Measurements from ENCODE around the gene DDX1.

DNA sequence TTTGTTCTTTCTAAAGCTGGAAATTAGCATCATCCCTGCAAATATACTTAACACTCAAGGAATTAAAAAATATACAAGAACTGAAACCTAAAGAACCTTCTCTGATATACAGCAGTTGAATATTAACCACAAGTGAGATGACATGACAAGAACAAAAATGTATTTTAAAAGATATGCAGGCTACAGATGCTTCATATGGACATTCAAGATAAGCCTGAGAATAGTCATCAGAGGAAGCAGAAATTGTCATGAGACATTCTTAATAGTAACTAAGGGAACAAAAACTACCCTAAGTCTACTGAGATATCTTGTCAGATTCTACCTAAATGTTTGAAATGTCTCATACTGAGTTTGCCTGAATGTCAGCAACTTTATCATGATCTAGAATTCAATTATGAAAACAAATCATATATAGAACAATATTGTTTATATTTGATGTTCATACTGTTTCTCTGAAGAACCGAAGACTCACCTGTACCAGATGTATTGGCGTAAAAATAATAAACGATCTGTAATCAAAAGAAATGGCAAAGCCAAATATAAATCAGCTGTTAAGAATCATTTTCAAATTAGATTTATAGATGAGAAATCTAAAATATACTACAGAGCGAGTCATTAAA, 35.2 kb upstream of the DDX1 start:
- TF ChIP-seq, protein P1, sequence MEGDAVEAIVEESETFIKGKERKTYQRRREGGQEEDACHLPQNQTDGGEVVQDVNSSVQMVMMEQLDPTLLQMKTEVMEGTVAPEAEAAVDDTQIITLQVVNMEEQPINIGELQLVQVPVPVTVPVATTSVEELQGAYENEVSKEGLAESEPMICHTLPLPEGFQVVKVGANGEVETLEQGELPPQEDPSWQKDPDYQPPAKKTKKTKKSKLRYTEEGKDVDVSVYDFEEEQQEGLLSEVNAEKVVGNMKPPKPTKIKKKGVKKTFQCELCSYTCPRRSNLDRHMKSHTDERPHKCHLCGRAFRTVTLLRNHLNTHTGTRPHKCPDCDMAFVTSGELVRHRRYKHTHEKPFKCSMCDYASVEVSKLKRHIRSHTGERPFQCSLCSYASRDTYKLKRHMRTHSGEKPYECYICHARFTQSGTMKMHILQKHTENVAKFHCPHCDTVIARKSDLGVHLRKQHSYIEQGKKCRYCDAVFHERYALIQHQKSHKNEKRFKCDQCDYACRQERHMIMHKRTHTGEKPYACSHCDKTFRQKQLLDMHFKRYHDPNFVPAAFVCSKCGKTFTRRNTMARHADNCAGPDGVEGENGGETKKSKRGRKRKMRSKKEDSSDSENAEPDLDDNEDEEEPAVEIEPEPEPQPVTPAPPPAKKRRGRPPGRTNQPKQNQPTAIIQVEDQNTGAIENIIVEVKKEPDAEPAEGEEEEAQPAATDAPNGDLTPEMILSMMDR (IDR thresholded peaks at IDR 0.05), result no peak
- TF ChIP-seq POLR2A (IDR thresholded peaks at IDR 0.05), result no peak
